ENCODE measurements around the gene ZFP92.

The ZFP92 gene, protein sequence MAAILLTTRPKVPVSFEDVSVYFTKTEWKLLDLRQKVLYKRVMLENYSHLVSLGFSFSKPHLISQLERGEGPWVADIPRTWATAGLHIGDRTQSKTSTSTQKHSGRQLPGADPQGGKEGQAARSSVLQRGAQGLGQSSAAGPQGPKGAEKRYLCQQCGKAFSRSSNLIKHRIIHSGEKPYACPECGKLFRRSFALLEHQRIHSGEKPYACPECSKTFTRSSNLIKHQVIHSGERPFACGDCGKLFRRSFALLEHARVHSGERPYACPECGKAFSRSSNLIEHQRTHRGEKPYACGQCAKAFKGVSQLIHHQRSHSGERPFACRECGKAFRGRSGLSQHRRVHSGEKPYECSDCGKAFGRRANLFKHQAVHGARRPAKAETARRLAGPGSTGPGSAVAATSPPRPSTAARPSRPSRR
- 1.6 to 3.3 (median 2.2) reads per million in 3 donors for total RNA-seq

DNA sequence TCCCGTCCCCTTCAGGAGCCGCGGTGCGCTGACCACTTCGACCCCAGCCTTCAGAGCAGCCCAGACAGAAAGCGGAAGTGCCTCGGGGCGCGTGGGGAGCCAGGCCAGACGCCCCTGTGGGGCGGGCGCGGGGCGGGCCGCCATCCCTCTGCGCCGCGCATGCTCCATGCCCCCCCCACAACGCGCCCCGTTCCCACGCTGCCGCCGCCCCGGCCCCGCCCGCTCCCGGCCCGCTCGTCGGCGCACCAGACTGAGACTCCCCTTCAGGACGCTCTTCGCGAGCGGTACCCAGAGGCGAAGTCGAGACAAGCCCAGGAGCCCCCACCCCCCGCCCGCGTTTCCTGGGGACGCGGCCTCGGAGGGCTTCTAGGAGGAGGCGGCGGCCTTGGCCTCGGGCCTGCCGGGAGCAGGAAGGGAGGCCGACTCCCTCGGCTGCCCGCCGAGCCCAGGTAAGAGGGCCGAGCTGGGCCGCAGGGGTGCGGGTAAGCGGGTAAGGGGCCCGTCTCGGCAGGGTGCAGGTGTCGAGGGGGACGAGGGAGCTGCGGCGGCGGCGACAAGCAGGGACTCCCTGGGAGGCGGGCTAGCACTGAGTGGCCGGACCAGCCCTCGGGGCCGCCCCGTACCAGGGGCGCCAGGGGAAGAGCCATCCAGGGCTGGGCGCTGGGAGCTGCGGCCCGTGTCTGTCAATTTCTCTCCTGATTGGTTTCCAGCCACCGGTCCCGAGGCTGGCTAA lies at the start of gene ZFP92:
Gene ZFP92 (plus strand): TSS at position 218 of the 733 bp plus-strand sequence. CDS start 6,851 bp downstream, outside the sequence.
- H3K27ac ChIP-seq (ENCODE audit: insufficient read depth, low read length, poor library complexity, severe bottlenecking): no peak within 1 kb of the TSS

DNA sequence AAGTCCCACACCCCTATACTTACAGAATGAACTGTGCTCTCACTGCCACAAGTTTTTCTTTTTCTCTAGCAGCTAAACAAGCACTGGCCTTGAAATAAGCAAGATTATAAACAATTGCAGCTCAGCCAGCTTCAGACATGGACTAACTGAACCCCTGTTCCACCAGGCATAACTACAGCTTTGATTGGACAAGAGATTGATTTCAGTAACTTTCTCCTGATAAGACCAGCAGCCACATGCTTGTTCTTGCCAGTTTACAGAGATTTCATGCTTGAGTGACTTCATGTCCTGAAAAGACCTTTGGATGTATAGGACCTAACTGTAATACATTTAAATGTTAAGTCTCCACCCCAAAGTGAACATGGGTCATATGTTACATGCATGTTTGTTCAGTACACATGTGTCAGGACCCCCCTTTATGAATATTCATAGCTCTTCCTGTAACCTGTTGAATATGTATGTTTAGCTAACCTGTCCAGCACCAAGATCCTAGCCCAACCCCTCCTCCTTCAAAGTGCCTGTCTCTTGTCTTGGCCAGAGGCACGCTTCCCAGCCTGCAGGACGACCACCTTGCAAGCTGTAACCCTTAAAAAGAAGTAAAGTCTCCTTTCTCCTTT lies 49.4 kb upstream of the ZFP92 start:
- no peaks in the 10 kb centered on the region for H3K4me1 ChIP-seq (ENCODE audit: control insufficient read depth, insufficient read depth, low read length, poor library complexity, severe bottlenecking)
- no peak overlapping the region for H3K27ac ChIP-seq (ENCODE audit: insufficient read depth, low read length, poor library complexity, severe bottlenecking)
- H3K9me3 ChIP-seq (ENCODE audit: control insufficient read depth, low read length): no peaks in the 10 kb centered on the region
- DNase-seq: no peak
- no peaks in the 10 kb centered on the region for H3K27me3 ChIP-seq (replicated peaks; ENCODE audit: control insufficient read depth, insufficient read depth, low read length, poor library complexity, severe bottlenecking)
- H3K36me3 ChIP-seq (ENCODE audit: control insufficient read depth, insufficient read depth, low read length): no peaks in the 10 kb centered on the region
- no peak overlapping the region for H3K4me3 ChIP-seq (ENCODE audit: insufficient read depth, low read depth, low read length, poor library complexity, severe bottlenecking)

More for the DNA sequence above, at the start of gene ZFP92:
- H3K9me3 ChIP-seq (ENCODE audit: control insufficient read depth, low read length): no peaks in the 10 kb centered on the region
- no peaks in the 10 kb centered on the region for H3K27me3 ChIP-seq (replicated peaks; ENCODE audit: control insufficient read depth, insufficient read depth, low read length, poor library complexity, severe bottlenecking)
- peak within 1 kb of the TSS; percentile 49 for H3K4me3 ChIP-seq (ENCODE audit: insufficient read depth, low read depth, low read length, poor library complexity, severe bottlenecking)
- DNase-seq: peak in 2 of 3 donors; percentile 3 to 12
- H3K4me1 ChIP-seq (ENCODE audit: control insufficient read depth, insufficient read depth, low read length, poor library complexity, severe bottlenecking): peaks cover 5% of the 10 kb centered on the region
- H3K36me3 ChIP-seq (ENCODE audit: control insufficient read depth, insufficient read depth, low read length): no peaks in the 10 kb centered on the region

DNA sequence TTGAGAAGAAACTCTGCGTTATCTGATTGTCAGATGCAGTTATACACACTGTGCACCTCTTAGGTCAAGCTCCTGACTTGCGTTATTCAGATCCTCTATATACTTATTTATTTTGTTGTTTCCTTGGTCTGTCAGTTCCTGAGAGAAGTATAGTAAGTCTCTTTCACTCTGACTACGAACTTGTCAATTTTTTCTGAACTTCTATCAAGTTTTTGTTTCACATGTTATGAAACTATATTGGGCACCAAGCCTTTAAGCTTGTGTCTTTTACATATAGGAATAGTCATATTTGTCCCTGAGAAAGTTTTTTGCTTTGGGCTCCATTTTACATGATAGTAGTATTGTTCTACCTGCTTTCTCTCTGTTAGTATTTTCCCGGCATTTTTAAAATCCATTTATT lies 45.6 kb upstream of the ZFP92 start:
- no peaks in the 10 kb centered on the region for H3K4me1 ChIP-seq (ENCODE audit: control insufficient read depth, insufficient read depth, low read length, poor library complexity, severe bottlenecking)
- no peaks in the 10 kb centered on the region for H3K27me3 ChIP-seq (replicated peaks; ENCODE audit: control insufficient read depth, insufficient read depth, low read length, poor library complexity, severe bottlenecking)
- H3K9me3 ChIP-seq (ENCODE audit: control insufficient read depth, low read length): no peaks in the 10 kb centered on the region
- H3K27ac ChIP-seq (ENCODE audit: insufficient read depth, low read length, poor library complexity, severe bottlenecking): no peak overlapping the region
- no peak for DNase-seq
- no peak overlapping the region for H3K4me3 ChIP-seq (ENCODE audit: insufficient read depth, low read depth, low read length, poor library complexity, severe bottlenecking)
- no peaks in the 10 kb centered on the region for H3K36me3 ChIP-seq (ENCODE audit: control insufficient read depth, insufficient read depth, low read length)

DNA sequence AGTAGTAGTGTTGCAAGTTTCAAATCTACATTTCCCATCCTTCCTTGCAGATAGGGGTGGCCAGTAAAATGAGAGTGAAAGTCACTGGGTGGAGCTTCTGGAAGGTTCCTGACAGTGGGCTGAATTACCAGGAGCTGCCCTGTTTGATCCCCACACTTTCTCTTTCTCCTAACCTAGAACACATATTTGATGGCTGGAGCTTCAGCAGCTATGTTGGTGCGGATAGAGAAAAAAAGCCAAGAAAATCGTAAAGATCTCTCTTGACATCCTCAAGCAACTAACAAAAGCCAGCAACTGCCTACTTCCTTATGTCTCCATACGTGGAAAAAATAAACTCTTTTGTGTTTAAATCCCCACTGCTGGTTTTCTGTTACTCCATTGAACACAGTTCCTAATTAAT lies 45.2 kb upstream of the ZFP92 start:
- Histone ChIP-seq H3K4me3 (ENCODE audit: insufficient read depth, low read depth, low read length, poor library complexity, severe bottlenecking) (no peak overlapping the region), H3K4me1 (ENCODE audit: control insufficient read depth, insufficient read depth, low read length, poor library complexity, severe bottlenecking) (no peaks in the 10 kb centered on the region), H3K9me3 (ENCODE audit: control insufficient read depth, low read length) (no peaks in the 10 kb centered on the region), H3K27ac (ENCODE audit: insufficient read depth, low read length, poor library complexity, severe bottlenecking) (no peak overlapping the region), H3K27me3 (replicated peaks; ENCODE audit: control insufficient read depth, insufficient read depth, low read length, poor library complexity, severe bottlenecking) (no peaks in the 10 kb centered on the region), H3K36me3 (ENCODE audit: control insufficient read depth, insufficient read depth, low read length) (no peaks in the 10 kb centered on the region)
- DNase-seq: no peak

DNA sequence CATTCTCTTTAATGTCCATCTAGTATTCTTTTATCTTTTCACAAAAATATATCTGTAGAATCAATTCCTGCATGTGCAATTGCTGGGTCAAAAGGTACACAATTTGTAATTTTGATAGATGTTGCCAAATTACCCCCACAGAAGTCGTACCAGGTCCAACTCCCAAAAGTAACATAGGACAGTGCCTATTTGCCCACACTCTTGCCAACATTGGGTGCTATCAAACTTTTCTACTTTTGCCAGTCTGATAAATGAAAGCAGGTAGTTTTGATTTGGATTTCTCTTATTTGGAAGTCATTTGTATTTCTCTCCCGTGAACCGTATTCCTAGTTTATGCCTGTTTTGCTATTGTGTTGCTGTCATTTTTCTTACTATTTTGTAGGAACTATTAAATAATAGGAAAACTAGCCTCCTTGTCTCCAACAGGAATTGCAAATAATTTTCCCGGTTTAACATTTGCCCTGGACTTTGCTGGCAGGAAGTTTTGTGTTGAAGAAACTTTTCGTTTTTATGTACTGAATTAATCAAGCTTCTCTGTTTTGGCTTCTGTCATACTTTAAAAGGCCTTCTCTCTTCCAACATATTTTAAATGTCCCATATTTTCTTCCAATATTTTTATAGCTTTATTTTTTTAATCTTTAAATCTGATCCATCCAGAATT lies 44.3 kb upstream of the ZFP92 start:
- no peaks in the 10 kb centered on the region for H3K27me3 ChIP-seq (replicated peaks; ENCODE audit: control insufficient read depth, insufficient read depth, low read length, poor library complexity, severe bottlenecking)
- no peaks in the 10 kb centered on the region for H3K9me3 ChIP-seq (ENCODE audit: control insufficient read depth, low read length)
- no peak overlapping the region for H3K4me3 ChIP-seq (ENCODE audit: insufficient read depth, low read depth, low read length, poor library complexity, severe bottlenecking)
- DNase-seq: no peak
- H3K4me1 ChIP-seq (ENCODE audit: control insufficient read depth, insufficient read depth, low read length, poor library complexity, severe bottlenecking): no peaks in the 10 kb centered on the region
- H3K36me3 ChIP-seq (ENCODE audit: control insufficient read depth, insufficient read depth, low read length): no peaks in the 10 kb centered on the region
- H3K27ac ChIP-seq (ENCODE audit: insufficient read depth, low read length, poor library complexity, severe bottlenecking): no peak overlapping the region

DNA sequence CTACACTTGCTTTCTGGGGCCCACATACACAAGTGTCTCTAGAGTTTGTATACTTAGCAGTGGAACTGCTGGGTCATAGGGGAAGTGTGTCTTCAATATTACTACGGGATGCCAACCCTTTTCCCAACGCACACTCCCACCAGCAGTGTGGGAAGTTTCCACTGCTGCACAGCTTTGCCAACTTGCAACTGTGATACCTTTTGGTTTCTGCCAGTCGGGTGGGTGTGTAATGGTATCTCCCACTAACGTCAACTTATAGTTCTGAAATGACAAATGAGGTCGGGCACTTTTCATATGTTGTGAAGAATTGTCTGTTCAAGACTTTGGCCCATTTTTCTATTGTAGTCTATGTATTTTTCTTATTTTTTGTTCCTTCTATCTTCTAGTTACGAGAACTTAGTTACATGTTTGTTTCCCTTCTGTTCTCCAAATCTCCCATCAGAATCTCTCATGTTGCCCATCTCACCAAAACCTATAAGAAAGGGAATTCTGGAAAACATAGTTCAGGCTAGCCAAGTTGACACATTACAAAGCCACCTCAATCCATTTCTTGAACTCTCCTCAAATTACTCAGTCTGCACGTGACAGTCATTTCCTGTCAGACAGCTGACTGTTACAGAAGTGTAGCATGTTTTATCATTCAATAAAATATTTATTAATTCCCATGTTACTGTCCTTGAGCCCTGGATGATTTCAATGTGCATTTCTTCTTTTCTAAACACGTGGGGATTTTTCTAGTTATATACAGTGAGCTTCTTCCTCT lies 40.8 kb upstream of the ZFP92 start:
- no peaks in the 10 kb centered on the region for H3K9me3 ChIP-seq (ENCODE audit: control insufficient read depth, low read length)
- H3K4me3 ChIP-seq (ENCODE audit: insufficient read depth, low read depth, low read length, poor library complexity, severe bottlenecking): no peak overlapping the region
- H3K36me3 ChIP-seq (ENCODE audit: control insufficient read depth, insufficient read depth, low read length): no peaks in the 10 kb centered on the region
- no peak overlapping the region for H3K27ac ChIP-seq (ENCODE audit: insufficient read depth, low read length, poor library complexity, severe bottlenecking)
- no peaks in the 10 kb centered on the region for H3K4me1 ChIP-seq (ENCODE audit: control insufficient read depth, insufficient read depth, low read length, poor library complexity, severe bottlenecking)
- no peaks in the 10 kb centered on the region for H3K27me3 ChIP-seq (replicated peaks; ENCODE audit: control insufficient read depth, insufficient read depth, low read length, poor library complexity, severe bottlenecking)
- no peak for DNase-seq

DNA sequence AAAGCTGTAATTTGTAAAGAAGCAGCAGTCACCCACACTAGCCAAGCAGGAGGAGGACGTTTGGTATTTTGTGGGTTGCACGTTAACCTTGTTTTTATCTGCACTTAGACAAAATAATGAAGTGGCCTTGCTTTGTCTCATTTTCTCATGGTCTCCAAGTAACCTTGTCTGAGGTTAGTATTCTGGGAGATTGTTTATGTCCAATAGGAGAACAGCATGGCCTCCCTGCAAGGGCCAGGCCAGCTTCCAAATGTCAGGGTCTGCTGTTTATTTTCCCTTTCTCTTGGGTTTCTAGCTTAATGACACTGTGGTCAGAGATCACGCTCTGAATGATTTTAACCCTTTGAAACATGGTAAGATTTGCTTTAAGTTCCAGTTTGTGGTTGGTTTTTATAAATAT lies 40.0 kb upstream of the ZFP92 start:
- Histone ChIP-seq H3K27me3 (replicated peaks; ENCODE audit: control insufficient read depth, insufficient read depth, low read length, poor library complexity, severe bottlenecking) (no peaks in the 10 kb centered on the region), H3K4me1 (ENCODE audit: control insufficient read depth, insufficient read depth, low read length, poor library complexity, severe bottlenecking) (no peaks in the 10 kb centered on the region), H3K27ac (ENCODE audit: insufficient read depth, low read length, poor library complexity, severe bottlenecking) (no peak overlapping the region), H3K36me3 (ENCODE audit: control insufficient read depth, insufficient read depth, low read length) (no peaks in the 10 kb centered on the region), H3K9me3 (ENCODE audit: control insufficient read depth, low read length) (no peaks in the 10 kb centered on the region), H3K4me3 (ENCODE audit: insufficient read depth, low read depth, low read length, poor library complexity, severe bottlenecking) (no peak overlapping the region)
- DNase-seq: no peak

DNA sequence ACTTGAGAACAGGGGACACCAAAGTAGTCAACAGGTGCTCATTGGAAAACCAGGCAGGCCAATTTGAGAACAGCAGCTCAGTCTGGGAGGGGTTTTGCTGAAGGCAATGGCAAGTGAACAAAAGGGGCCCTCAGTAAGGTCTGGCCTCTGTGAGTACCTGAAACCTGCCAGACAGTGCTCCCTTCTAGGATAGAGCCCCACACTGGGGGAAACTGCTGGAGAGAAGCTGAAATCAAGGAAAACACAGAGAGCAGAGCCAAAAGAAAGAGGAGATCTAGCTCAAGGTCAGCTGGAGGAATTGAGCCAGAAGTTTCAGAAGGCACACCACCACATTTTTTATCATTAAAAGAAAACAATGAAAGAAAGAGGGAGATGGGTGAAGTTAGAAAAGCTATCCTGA lies 38.3 kb upstream of the ZFP92 start:
- DNase-seq: no peak
- Histone ChIP-seq H3K27ac (ENCODE audit: insufficient read depth, low read length, poor library complexity, severe bottlenecking) (no peak overlapping the region), H3K27me3 (replicated peaks; ENCODE audit: control insufficient read depth, insufficient read depth, low read length, poor library complexity, severe bottlenecking) (no peaks in the 10 kb centered on the region), H3K36me3 (ENCODE audit: control insufficient read depth, insufficient read depth, low read length) (no peaks in the 10 kb centered on the region), H3K4me3 (ENCODE audit: insufficient read depth, low read depth, low read length, poor library complexity, severe bottlenecking) (no peak overlapping the region), H3K4me1 (ENCODE audit: control insufficient read depth, insufficient read depth, low read length, poor library complexity, severe bottlenecking) (no peaks in the 10 kb centered on the region), H3K9me3 (ENCODE audit: control insufficient read depth, low read length) (no peaks in the 10 kb centered on the region)

DNA sequence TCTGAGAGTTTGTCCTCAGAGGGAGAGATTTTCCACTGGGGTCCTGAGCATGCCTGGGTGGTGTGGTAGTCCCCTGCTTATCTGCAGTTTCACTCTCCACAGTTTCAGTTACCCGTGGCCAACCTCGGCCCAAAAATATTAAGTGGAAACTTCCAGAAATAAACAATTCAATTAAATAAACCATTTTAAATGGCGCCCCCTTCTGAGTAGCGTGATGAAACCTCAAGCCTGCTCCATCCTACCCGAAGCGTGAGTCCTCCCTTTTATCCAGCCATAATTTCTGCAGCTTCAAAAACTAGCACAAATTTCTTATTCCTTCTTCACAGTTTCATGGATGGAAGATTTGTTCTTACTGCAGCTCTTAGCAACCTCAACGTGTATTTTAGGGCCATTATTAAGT lies 36.8 kb upstream of the ZFP92 start:
- no peak for DNase-seq
- H3K4me3 ChIP-seq (ENCODE audit: insufficient read depth, low read depth, low read length, poor library complexity, severe bottlenecking): no peak overlapping the region
- H3K9me3 ChIP-seq (ENCODE audit: control insufficient read depth, low read length): no peaks in the 10 kb centered on the region
- no peaks in the 10 kb centered on the region for H3K4me1 ChIP-seq (ENCODE audit: control insufficient read depth, insufficient read depth, low read length, poor library complexity, severe bottlenecking)
- H3K27ac ChIP-seq (ENCODE audit: insufficient read depth, low read length, poor library complexity, severe bottlenecking): no peak overlapping the region
- H3K36me3 ChIP-seq (ENCODE audit: control insufficient read depth, insufficient read depth, low read length): no peaks in the 10 kb centered on the region
- H3K27me3 ChIP-seq (replicated peaks; ENCODE audit: control insufficient read depth, insufficient read depth, low read length, poor library complexity, severe bottlenecking): no peaks in the 10 kb centered on the region
